Neuronal stem cell (in vitro differentiated cells): ENCODE data around the gene MAP3K5.

Experiments used
- DNase-seq: peaks from one replicate; pipeline ENCODE4 v3.0.0-alpha.2; 2013; ENCODE audit warnings: low spot score
- H2AFZ ChIP-seq: one replicate; pipeline ENCODE4 v1.6.1; 2013; ENCODE audit warnings: mild to moderate bottlenecking, low read length, inconsistent platforms
- H2AK5ac ChIP-seq: 2 replicates; pipeline ENCODE4 v1.6.1; 2013; ENCODE audit warnings: low read depth, mild to moderate bottlenecking, inconsistent platforms, low read length, moderate library complexity, mixed read lengths
- H2BK120ac ChIP-seq: 2 replicates; pipeline ENCODE4 v1.6.1; 2013; ENCODE audit warnings: low read depth, mild to moderate bottlenecking, inconsistent platforms, low read length, moderate library complexity, mixed read lengths
- H2BK12ac ChIP-seq: one replicate; pipeline ENCODE4 v1.6.1; 2013; ENCODE audit warnings: low read length, inconsistent platforms
- H2BK15ac ChIP-seq: 2 replicates; pipeline ENCODE4 v1.6.1; 2013; ENCODE audit warnings: mild to moderate bottlenecking, low read length, inconsistent platforms, mixed read lengths
- H2BK5ac ChIP-seq: one replicate; pipeline ENCODE4 v1.6.1; 2013; ENCODE audit warnings: inconsistent platforms, mild to moderate bottlenecking, low read length, moderate library complexity
- H3K14ac ChIP-seq: one replicate; pipeline ENCODE4 v1.6.1; 2013; ENCODE audit warnings: low read length, inconsistent platforms
- H3K18ac ChIP-seq: 2 replicates; pipeline ENCODE4 v1.6.1; 2013; ENCODE audit warnings: low read length, inconsistent platforms
- H3K23ac ChIP-seq: 2 replicates; pipeline ENCODE4 v1.6.1; 2013; ENCODE audit warnings: low read depth, mild to moderate bottlenecking, mixed read lengths, low read length, inconsistent platforms; ENCODE audit not compliant: poor library complexity
- H3K27ac ChIP-seq: replicated peaks from 3 replicates; pipeline ENCODE4 v1.5.1; 2013; ENCODE audit warnings: low read length, inconsistent platforms
- H3K27me3 ChIP-seq, 3 experiments: 2 replicates each; pipeline ENCODE4 v1.6.1; 2013; ENCODE audit warnings: low read length in 3 of 3, mild to moderate bottlenecking in 2 of 3, inconsistent platforms in 1 of 3, low read depth in 1 of 3, mixed read lengths in 1 of 3, moderate library complexity in 1 of 3; ENCODE audit not compliant: control insufficient read depth in 3 of 3, insufficient read depth in 3 of 3
- H3K36me3 ChIP-seq, 2 donors: replicated peaks in 1 of 2; 2 replicates each; pipeline ENCODE4 v1.6.1; 2013; ENCODE audit warnings: low read length in 2 of 2; ENCODE audit not compliant: control insufficient read depth in 2 of 2, insufficient read depth in 2 of 2
- H3K4ac ChIP-seq: 2 replicates; pipeline ENCODE4 v1.6.1; 2013; ENCODE audit warnings: inconsistent platforms, mild to moderate bottlenecking, low read length, moderate library complexity
- H3K4me1 ChIP-seq, 2 donors: 1 replicate in 1 of 2; 2 replicates in 1 of 2; pipeline ENCODE4 v1.6.1; 2013; ENCODE audit warnings: low read length in 2 of 2, low read depth in 1 of 2; ENCODE audit not compliant: control insufficient read depth in 2 of 2, insufficient read depth in 1 of 2
- H3K4me2 ChIP-seq: one replicate; pipeline ENCODE4 v1.6.1; 2013; ENCODE audit warnings: mild to moderate bottlenecking, low read length, inconsistent platforms; ENCODE audit not compliant: insufficient read depth, poor library complexity, severe bottlenecking
- H3K4me3 ChIP-seq, 2 donors: 2 replicates each; pipeline ENCODE4 v1.5.1; 2013; ENCODE audit warnings: low read length in 2 of 2, mild to moderate bottlenecking in 2 of 2, inconsistent platforms in 1 of 2, moderate library complexity in 1 of 2
- H3K79me1 ChIP-seq: one replicate; pipeline ENCODE4 v1.6.1; 2013; ENCODE audit warnings: low read depth, mild to moderate bottlenecking, inconsistent platforms, low read length, moderate library complexity
- H3K9ac ChIP-seq: one replicate; pipeline ENCODE4 v1.6.1; 2013; ENCODE audit warnings: mild to moderate bottlenecking, low read depth, low read length, inconsistent platforms; ENCODE audit not compliant: poor library complexity
- H3K9me3 ChIP-seq, 2 donors: replicated peaks in 1 of 2; 2 replicates each; pipeline versions ENCODE3 to v1.6.1; 2013; ENCODE audit warnings: low read length in 2 of 2, mild to moderate bottlenecking in 2 of 2, inconsistent platforms in 1 of 2, low read depth in 1 of 2, mixed read lengths in 1 of 2, moderate library complexity in 1 of 2; ENCODE audit not compliant: control insufficient read depth in 2 of 2, insufficient read depth in 1 of 2
- H4K8ac ChIP-seq: one replicate; pipeline ENCODE4 v1.6.1; 2013; ENCODE audit warnings: low read depth, mild to moderate bottlenecking, inconsistent platforms, low read length, moderate library complexity
- H4K91ac ChIP-seq: one replicate; pipeline ENCODE4 v1.6.1; 2013; ENCODE audit warnings: low read length, low read depth, mild to moderate bottlenecking, inconsistent platforms; ENCODE audit not compliant: poor library complexity
- WGBS, 2 donors: extraction: QIAGEN DNeasy Blood & Tissue Kit; methylation state at CpG; one replicate each; pipeline ENCODE4 v1.1.7; 2013; ENCODE audit warnings: missing lambda C conversion rate in 2 of 2, mixed read lengths in 1 of 2; ENCODE audit not compliant: insufficient read length in 2 of 2, insufficient replicate concordance in 1 of 2; ENCODE audit errors: extremely low coverage in 2 of 2; 5-methylcytosine and 5-hydroxymethylcytosine counted together

MAP3K5 gene

DNA sequence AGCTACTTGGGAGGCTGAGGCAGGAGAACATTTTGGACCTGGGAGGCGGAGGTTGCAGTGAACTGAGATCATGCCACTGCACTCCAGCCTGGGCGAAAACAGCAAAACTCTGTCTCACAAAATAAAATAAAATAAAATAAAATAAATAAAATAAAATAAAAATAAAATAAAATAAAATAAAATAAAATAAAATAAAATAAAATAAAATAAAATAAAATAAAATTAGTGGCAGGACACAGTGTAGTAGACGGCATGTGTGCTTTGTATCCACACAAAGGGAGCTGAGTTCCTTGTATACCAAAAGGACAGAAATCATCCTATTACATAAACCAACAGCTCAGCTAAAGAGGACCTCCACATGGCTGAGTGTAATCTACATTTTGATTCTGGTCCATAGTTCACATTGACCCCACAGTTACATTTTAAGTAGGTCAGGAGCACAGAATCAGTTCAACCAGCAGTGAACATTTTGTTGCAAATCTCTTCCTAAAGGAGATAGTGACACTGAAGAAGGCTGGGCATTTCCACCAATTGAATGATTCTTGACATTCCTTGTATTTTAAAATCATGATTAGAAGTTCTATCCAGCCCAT lies 150.3 kb downstream of the MAP3K5 start:
- Histone ChIP-seq H3K4me2 (no peak overlapping the region), H3K23ac (no peak overlapping the region), H2BK15ac (no peak overlapping the region), H3K27ac (no peak overlapping the region), H2BK5ac (no peak overlapping the region), H3K79me1 (no peaks in the 10 kb centered on the region), H2BK12ac (no peak overlapping the region), H3K4me1 (no peaks in the 10 kb centered on the region), H3K4me3 (no peak overlapping the region), H2BK120ac (no peak overlapping the region), H3K4ac (no peak overlapping the region), H4K8ac (no peak overlapping the region), H3K9me3 (no peaks in the 10 kb centered on the region), H4K91ac (no peak overlapping the region), H3K18ac (no peak overlapping the region), H2AFZ (no peak overlapping the region), H3K27me3 (no peaks in the 10 kb centered on the region), H3K9ac (no peak overlapping the region), H3K36me3 (no peaks in the 10 kb centered on the region), H2AK5ac (no peak overlapping the region), H3K14ac (no peak overlapping the region)
- no CpG with 5 or more reads among the region's 3 CpGs for WGBS, 2 donors
- no peak for DNase-seq

- Histone ChIP-seq H3K79me1 (no peaks in the 10 kb centered on the region), H2AK5ac (no peak overlapping the region), H3K4me2 (no peak overlapping the region), H3K36me3 (no peaks in the 10 kb centered on the region), H2BK12ac (no peak overlapping the region), H4K91ac (no peak overlapping the region), H3K9me3 (no peaks in the 10 kb centered on the region), H2AFZ (no peak overlapping the region), H3K23ac (no peak overlapping the region), H3K4me1 (no peaks in the 10 kb centered on the region), H2BK5ac (no peak overlapping the region), H3K4me3 (no peak overlapping the region), H4K8ac (no peak overlapping the region), H3K27me3 (no peaks in the 10 kb centered on the region), H3K18ac (no peak overlapping the region), H3K4ac (no peak overlapping the region), H3K9ac (no peak overlapping the region), H3K14ac (no peak overlapping the region), H3K27ac (no peak overlapping the region), H2BK15ac (no peak overlapping the region), H2BK120ac (no peak overlapping the region)
- no CpG with 5 or more reads among the region's 3 CpGs for WGBS, 2 donors
- no peak for DNase-seq
Observed at GRCh38 chr6:136641166-136641565, 151.1 kb downstream of the MAP3K5 start.

GRCh38 chr6:136640132-136640915 lies 152.0 kb downstream of the MAP3K5 start:
- H3K4me3 ChIP-seq, result no peak overlapping the region
- WGBS, 2 donors, result no CpG with 5 or more reads among the region's 5 CpGs
- no peaks in the 10 kb centered on the region for H3K9me3 ChIP-seq
- no peak overlapping the region for H2BK15ac ChIP-seq
- no peak overlapping the region for H2BK5ac ChIP-seq
- no peak for DNase-seq
- H4K91ac ChIP-seq, result no peak overlapping the region
- no peak overlapping the region for H3K27ac ChIP-seq
- H3K14ac ChIP-seq, result no peak overlapping the region
- no peak overlapping the region for H2AFZ ChIP-seq
- no peaks in the 10 kb centered on the region for H3K4me1 ChIP-seq
- H3K36me3 ChIP-seq, result no peaks in the 10 kb centered on the region
- no peaks in the 10 kb centered on the region for H3K27me3 ChIP-seq
- no peak overlapping the region for H3K4ac ChIP-seq
- H3K9ac ChIP-seq, result no peak overlapping the region
- H2BK12ac ChIP-seq, result no peak overlapping the region
- no peak overlapping the region for H2BK120ac ChIP-seq
- no peak overlapping the region for H2AK5ac ChIP-seq
- H3K23ac ChIP-seq, result no peak overlapping the region
- no peak overlapping the region for H4K8ac ChIP-seq
- H3K4me2 ChIP-seq, result no peak overlapping the region
- no peak overlapping the region for H3K18ac ChIP-seq
- H3K79me1 ChIP-seq, result no peaks in the 10 kb centered on the region

DNA sequence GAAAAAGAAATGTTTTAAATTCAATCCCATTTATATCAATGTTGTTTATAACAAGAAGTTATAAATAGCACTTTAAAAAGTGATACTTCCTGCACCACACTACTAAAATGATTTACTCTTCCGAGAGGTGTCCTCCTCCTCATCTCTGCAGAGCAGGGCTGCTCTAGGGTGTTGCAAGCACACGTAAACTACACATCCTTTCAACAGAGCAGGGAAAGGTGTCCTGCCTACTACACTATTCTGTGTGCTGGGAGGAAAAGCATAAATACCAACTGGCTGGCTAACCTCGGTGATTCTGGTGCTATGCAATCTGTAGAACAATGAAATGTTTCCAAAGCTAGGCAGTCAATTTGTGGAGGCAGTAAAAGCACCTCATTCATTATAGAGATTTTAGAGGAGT lies 152.6 kb downstream of the MAP3K5 start:
- H2BK12ac ChIP-seq, result no peak overlapping the region
- H2BK120ac ChIP-seq, result no peak overlapping the region
- H4K8ac ChIP-seq, result no peak overlapping the region
- H3K14ac ChIP-seq, result no peak overlapping the region
- H3K18ac ChIP-seq, result no peak overlapping the region
- H3K36me3 ChIP-seq, result no peaks in the 10 kb centered on the region
- no peak for DNase-seq
- H3K9me3 ChIP-seq, result no peaks in the 10 kb centered on the region
- H3K4me3 ChIP-seq, result no peak overlapping the region
- no peaks in the 10 kb centered on the region for H3K4me1 ChIP-seq
- no peak overlapping the region for H2BK15ac ChIP-seq
- no peak overlapping the region for H3K4me2 ChIP-seq
- no peaks in the 10 kb centered on the region for H3K27me3 ChIP-seq
- no peak overlapping the region for H4K91ac ChIP-seq
- no CpG with 5 or more reads among the region's 3 CpGs for WGBS, 2 donors
- no peak overlapping the region for H3K4ac ChIP-seq
- no peak overlapping the region for H3K23ac ChIP-seq
- H2BK5ac ChIP-seq, result no peak overlapping the region
- H2AK5ac ChIP-seq, result no peak overlapping the region
- H2AFZ ChIP-seq, result no peak overlapping the region
- no peak overlapping the region for H3K27ac ChIP-seq
- no peak overlapping the region for H3K9ac ChIP-seq
- no peaks in the 10 kb centered on the region for H3K79me1 ChIP-seq
